A549 (cell line): Measurements from ENCODE around the gene RPS6KA2.

Experiments
- BHLHE40 ChIP-seq: IDR thresholded peaks from 2 replicates; pipeline ENCODE4 v1.6.1; 2012; ENCODE audit warnings: low read depth, low read length, inconsistent platforms
- CEBPB ChIP-seq, 2 experiments: fragments of >200 bp in 1 of 2; sonication (Bioruptor Twin) in 1 of 2; formaldehyde crosslinking in 1 of 2; IDR thresholded peaks; 2 replicates each; pipeline ENCODE4 v1.6.1; 2012 to 2016
- CTCF ChIP-seq: fragments of >200 bp; sonication (Bioruptor Twin); formaldehyde crosslinking; IDR thresholded peaks from 3 replicates; pipeline ENCODE4 v1.5.1; 2016
- FOXS1 ChIP-seq: fragments of 250-450 bp; sonication (Bioruptor Pico); IDR thresholded peaks from 2 replicates; pipeline ENCODE4 v1.5.0; 2020; ENCODE audit warnings: mild to moderate bottlenecking, moderate library complexity
- HMGXB4 ChIP-seq: fragments of 250-450 bp; sonication (Bioruptor Pico); IDR thresholded peaks from 2 replicates; pipeline ENCODE4 v1.5.0; 2021; ENCODE audit warnings: mild to moderate bottlenecking, moderate library complexity, borderline replicate concordance
- KDM1A ChIP-seq: fragments of 200-600 bp; sonication (generic); IDR thresholded peaks from 2 replicates; pipeline ENCODE4 v1.6.1; 2016; ENCODE audit warnings: low read depth, mild to moderate bottlenecking
- KDM5A ChIP-seq: fragments of 200-600 bp; sonication (generic); IDR thresholded peaks from 2 replicates; pipeline ENCODE4 v1.6.1; 2016; ENCODE audit warnings: antibody characterized with exemption, mild to moderate bottlenecking
- NR3C1 ChIP-seq: fragments of >200 bp; sonication (Bioruptor Twin); formaldehyde crosslinking; IDR thresholded peaks from 3 replicates; pipeline ENCODE4 v1.6.1; 2017
- RAD21 ChIP-seq, 2 experiments: fragments of >200 bp in 1 of 2; sonication (Bioruptor Twin) in 1 of 2; formaldehyde crosslinking in 1 of 2; IDR thresholded peaks in 1 of 2; conservative IDR thresholded peaks in 1 of 2; 2 replicates in 1 of 2; 3 replicates in 1 of 2; pipeline ENCODE4 v1.6.1; 2012 to 2018; ENCODE audit warnings: inconsistent platforms in 1 of 2
- USF2 ChIP-seq: fragments of 450-650 bp; IDR thresholded peaks from 2 replicates; pipeline ENCODE4 v1.6.1; 2014; ENCODE audit warnings: antibody characterized with exemption
- ZFP36 ChIP-seq: fragments of 450-650 bp; IDR thresholded peaks from 2 replicates; pipeline ENCODE4 v1.6.1; 2014; ENCODE audit warnings: borderline replicate concordance; ENCODE audit not compliant: partially characterized antibody
- ZNF302 ChIP-seq: fragments of 250-450 bp; sonication (Bioruptor Pico); IDR thresholded peaks from 2 replicates; pipeline ENCODE4 v1.9.0; 2021; ENCODE audit warnings: inconsistent platforms, mild to moderate bottlenecking, moderate library complexity
- TF ChIP-seq, protein P1 (sequence below): fragments of 200-600 bp; sonication (generic); IDR thresholded peaks from 2 replicates; pipeline ENCODE4 v1.6.1; 2016; ENCODE audit warnings: antibody characterized with exemption, mild to moderate bottlenecking, moderate library complexity

DNA sequence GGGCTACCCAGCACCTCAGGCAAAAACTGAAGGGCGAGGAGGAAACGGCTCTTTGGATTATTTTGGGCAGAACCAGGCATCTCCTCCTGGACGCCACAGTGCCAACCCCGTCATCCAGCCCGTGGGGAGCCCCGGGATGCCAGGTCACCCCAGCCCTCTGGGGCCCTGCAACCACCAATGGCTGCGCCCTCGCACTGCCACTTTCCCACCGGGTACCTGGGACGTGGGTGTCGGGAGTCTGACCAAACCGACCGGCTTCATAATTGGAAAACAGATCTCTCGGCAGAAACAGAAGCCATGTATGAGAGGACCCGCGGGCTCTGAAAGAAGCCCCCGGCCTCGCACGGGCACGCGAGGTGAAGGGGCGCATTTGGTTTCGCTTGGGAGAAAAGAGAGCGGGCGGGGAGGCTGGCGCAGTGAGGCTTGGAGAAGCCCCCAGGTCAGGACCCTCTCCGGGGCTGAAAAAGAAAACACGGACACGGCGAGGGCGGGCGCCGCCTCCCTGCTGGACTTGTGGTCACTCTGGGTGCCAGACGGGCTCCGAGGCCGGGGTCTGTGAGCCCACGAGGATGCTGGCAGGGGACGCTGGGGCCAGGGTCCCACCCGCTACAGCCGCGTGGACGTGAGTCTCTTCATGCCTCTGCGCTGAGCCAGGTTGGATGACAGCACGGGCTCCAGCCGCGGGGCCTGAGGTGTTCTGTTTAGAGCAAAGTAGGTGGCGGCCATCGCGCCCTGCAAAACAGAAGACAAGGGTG, 214.7 kb downstream of the RPS6KA2 start:
- no peak for TF ChIP-seq NR3C1
- no peak for TF ChIP-seq CTCF
- no peak for TF ChIP-seq HMGXB4 (CRISPR knock-in tag)
- TF ChIP-seq ZNF302: no peak
- no peak for TF ChIP-seq CEBPB (IDR thresholded peaks at IDR 0.05)
- TF ChIP-seq KDM1A: no peak
- no peak for TF ChIP-seq ZFP36
- TF ChIP-seq, protein P1, sequence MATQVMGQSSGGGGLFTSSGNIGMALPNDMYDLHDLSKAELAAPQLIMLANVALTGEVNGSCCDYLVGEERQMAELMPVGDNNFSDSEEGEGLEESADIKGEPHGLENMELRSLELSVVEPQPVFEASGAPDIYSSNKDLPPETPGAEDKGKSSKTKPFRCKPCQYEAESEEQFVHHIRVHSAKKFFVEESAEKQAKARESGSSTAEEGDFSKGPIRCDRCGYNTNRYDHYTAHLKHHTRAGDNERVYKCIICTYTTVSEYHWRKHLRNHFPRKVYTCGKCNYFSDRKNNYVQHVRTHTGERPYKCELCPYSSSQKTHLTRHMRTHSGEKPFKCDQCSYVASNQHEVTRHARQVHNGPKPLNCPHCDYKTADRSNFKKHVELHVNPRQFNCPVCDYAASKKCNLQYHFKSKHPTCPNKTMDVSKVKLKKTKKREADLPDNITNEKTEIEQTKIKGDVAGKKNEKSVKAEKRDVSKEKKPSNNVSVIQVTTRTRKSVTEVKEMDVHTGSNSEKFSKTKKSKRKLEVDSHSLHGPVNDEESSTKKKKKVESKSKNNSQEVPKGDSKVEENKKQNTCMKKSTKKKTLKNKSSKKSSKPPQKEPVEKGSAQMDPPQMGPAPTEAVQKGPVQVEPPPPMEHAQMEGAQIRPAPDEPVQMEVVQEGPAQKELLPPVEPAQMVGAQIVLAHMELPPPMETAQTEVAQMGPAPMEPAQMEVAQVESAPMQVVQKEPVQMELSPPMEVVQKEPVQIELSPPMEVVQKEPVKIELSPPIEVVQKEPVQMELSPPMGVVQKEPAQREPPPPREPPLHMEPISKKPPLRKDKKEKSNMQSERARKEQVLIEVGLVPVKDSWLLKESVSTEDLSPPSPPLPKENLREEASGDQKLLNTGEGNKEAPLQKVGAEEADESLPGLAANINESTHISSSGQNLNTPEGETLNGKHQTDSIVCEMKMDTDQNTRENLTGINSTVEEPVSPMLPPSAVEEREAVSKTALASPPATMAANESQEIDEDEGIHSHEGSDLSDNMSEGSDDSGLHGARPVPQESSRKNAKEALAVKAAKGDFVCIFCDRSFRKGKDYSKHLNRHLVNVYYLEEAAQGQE: no peak
- no peak for TF ChIP-seq BHLHE40
- TF ChIP-seq FOXS1 (CRISPR knock-in tag): no peak
- TF ChIP-seq KDM5A: no peak
- TF ChIP-seq USF2: no peak
- no peak for TF ChIP-seq RAD21 (conservative IDR thresholded peaks at IDR 0.05 in 1 of 2, IDR thresholded peaks at IDR 0.05 in 1 of 2)
